SKM-1 (cell line): ENCODE measurements around the gene TNMD.
"Not testable (repeated sequence)": the region's sequence is repeated elsewhere in the genome, so short reads cannot be mapped to it uniquely, and the experiment has no call there.

ENCODE experiments used
- DNase-seq: peaks from one replicate; lab custom pipeline; 2025; ENCODE audit not compliant: unreplicated experiment; lab: John Stamatoyannopoulos, UW

TNMD gene

DNA sequence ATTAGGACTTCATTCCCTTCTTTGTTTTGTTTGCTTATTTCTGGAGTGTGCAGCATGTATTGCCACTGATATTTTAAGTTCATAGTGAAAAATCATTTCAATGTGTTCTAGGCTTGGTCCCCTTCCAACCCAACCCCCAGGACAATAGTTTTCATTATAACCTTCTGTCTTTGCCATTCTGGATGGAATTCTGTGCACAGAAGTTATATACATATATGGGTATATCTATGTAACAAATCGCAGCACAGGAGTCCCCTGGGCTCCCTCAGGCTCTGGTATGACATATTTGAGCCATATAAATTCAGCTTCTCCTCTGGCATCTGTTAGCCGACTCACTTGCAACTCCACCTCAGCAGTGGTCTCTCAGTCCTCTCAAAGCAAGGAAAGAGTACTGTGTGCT lies at the start of gene TNMD:
Gene TNMD, plus strand, starts transcription at position 326 of the 400 bp plus-strand sequence. CDS start 83 bp downstream, outside the sequence.
- no peak for DNase-seq

DNA sequence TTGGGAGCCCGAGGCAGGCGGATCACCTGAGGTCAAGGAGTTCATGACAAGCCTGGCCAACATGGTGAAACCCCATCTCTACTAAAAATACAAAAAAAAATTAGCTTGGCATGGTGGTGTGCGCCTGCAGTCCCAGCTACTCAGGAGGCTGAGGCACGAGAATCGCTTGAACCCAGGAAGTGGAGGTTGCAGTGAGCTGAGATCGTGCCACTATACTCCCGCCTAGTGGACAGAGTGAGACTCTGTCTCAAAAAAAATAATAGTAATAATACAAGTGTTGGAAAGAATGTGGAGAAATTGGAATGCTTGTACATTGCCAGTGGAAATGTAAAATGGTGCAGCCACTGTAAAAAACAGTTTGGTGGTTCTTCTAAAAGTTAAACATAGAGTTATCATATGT lies 19.2 kb upstream of the TNMD start:
- DNase-seq = not testable (repeated sequence)

DNA sequence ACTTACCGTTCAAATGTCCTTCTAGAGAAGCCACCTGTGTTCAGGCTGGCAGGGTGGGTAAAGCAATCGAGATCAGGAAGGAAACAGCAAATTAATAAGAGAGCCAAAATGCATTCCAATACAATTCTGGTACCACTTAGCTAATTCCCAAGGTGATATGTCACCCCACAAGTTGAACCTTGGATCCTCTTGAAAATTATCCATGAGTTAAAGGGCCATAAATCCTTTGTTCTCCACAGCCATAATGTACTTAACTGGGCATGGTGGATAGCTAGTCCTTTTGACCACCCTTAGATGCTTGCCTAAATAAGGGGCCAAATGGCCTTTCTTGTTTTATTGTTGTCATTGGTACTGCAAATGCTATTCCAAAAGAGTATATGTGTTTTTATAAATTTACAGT lies 2.0 kb downstream of the TNMD start:
- DNase-seq = no peak

DNA sequence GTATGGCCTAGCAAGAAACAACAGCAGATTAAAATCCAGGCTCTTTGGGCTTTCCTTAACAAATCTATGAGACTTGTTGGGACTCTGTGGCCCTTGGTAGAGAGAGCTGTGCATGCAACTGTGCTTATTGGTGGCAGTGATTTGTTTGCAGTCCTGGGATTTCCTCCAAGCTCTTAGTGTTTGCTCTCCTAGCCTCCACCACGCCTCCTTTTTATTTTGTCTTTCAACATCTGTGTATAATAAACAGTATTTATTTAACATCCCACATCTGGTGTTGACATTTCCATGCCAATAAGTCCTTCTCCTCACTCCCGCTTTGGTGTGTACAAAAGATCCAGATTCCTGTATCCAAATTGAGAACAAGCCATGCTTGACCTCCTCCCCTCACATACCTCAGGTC lies 3.1 kb downstream of the TNMD start:
- DNase-seq = no peak

DNA sequence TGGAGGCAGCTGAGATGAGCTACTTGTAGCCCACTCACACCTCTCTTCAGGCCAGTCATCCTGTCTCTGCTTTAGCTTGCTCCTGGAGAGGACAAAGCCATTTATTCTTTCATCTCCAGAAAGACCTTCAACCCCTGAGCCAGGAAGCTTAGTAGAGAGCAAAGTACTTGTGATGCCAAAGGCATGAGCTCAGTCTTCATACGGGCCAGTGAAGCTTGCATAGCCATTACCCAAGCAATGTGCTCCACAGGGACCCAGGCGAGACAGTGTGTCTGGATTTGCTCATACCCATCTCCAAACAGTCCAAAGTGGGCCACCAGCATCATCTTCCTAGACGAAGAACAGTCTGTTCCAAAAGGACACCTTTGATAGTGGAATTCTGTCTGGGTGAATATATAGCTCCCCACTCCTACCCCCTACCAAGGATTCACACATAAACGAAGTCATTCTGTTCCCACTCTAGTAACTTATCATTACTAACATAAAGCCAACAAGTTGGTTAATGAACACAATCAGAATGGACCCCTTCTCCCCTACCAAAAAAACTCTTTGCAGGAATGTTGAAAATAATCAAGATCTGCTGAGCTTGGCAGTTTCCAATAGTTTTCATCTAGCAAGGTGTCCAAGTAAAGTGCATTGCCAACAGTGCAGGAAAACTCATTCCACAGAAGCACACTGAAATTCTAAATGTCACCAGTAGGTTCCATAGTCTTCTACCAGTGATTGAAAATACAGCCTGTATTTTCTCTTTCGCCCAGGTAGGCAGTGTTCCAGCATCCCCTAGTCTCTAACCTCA lies 6.7 kb downstream of the TNMD start:
- no peak for DNase-seq

DNA sequence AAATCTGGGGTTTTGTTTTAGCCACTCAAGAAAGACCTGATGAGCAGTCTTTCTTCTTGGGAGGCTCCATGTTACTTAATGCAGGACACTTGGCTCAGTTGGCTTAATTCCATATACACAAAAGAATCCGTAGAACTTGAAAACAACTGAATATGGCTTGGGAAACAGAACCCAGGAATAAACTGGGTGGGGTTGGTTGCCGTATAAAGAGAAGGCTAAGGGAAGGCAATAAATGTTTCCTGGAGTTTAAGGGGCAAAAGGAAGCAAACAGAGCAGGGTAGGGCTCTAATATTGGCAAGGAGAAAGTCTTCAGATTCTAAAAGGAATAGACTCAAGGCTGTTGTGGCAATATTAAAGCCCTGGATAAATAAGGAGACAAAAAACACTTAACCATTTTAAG lies 8.4 kb downstream of the TNMD start:
- DNase-seq = no peak

DNA sequence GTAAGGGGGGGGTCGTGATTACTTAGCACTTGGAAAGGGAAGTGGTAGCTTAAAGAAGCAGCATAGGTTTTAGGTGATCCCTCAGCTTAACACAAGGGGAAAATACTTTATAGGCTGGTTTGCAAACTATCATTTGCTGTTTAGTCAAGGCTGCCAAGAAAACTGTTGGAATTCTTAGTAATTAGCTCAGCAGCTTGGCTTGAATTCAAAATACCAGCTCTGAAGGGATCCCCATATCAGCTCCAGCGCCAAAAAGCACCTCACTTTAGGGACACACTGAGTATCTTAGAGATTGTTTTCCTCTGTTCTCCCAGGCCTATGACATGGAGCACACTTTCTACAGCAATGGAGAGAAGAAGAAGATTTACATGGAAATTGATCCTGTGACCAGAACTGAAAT lies 8.8 kb downstream of the TNMD start:
- DNase-seq = no peak

DNA sequence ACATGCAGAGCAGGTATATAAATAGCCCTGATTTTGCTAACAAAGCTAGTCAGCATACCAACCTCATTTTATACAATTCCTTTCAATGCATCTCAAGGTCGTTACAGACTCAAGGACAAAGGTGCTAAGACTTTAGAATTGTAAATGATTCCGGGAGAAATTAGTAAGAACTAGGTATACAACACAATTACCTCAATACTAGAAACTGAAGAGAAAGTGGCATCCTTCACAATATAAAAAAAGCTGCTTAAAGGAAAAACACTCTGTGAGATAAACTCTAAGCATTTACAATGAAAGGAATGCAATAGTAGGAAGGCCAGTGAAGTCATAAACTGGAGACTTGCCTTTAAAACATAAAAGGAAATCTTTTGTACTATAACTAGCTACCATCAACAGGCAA lies 11.9 kb downstream of the TNMD start:
- no peak for DNase-seq

DNA sequence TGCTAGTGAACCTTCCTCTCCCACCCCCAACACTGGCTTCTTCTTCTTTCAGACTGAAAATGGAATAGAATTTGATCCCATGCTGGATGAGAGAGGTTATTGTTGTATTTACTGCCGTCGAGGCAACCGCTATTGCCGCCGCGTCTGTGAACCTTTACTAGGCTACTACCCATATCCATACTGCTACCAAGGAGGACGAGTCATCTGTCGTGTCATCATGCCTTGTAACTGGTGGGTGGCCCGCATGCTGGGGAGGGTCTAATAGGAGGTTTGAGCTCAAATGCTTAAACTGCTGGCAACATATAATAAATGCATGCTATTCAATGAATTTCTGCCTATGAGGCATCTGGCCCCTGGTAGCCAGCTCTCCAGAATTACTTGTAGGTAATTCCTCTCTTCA lies 14.7 kb downstream of the TNMD start:
- no peak for DNase-seq

DNA sequence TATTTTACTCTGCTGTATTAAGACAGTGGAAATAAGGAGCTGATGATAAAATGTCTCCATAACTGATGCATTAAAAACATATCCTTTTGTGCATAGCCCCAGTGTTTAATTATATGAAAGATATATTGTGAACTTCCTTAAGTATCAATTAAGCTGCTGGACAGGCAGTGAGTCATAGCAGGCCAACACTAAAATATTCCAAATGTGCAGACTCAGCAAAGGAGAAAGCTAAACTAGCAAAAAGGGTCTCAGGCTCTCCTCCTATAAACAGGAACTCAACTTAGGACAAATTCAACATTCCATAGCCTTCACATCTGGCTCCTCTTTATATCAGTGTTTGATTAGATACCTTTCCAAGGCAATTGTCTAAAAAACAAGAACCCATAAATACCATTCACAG lies 15.6 kb downstream of the TNMD start:
- no peak for DNase-seq

DNA sequence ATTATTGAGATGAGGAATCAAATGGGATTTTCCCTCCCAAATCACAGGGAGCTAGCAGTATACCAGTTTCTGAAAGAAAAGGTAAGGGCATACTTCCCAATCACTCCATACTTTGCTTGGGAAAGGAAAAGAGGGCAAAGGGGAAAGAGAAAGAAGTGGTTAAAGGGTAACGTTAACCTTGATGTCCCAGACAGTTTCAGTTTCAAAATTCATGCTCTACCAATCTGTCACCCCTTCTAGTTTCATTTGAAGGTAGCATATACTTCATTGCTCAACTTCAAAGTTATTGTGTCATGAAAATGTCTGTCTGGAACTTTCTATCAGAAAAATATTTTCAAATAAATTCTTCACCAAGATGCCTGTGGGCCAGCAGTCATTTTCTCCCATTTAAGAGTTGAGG lies 16.0 kb downstream of the TNMD start:
- DNase-seq = no peak

DNA sequence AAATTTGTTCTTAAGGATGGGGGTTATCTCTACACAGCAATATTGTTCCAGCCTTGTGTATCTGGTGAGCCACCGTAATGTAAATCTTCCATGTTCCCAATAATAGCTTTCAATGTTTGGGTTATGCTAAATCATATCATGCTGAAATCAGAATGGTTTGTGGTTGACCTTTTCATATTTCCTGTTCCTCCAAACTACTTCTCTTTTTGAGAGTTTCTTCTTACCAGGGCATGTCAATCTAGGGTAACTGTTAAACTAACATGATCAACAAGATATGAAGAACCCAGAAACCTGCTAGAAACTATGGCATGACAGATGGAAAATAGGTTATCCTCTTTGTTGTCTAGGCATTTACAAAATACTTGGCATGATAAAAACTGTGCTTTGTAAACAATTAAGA lies 22.0 kb downstream of the TNMD start:
- DNase-seq = no peak

DNA sequence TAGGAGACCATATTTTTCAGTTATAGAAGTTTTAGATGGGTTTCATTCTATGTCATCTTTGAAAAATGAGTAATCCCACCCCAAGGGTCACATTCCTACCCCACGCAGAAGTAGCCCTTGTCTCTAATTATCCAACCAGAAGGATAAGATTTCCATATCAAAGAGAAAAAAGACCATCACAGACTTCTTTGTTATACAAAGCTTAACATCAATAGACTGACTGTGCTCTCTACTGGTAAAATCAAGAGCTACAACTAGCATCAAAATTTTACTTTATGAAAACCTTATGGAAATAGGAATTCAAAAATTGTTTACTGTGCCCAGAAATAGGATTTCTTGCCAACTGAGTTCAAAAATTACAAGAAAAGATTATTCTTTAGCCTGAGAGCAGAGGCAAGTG lies 24.9 kb downstream of the TNMD start:
- no peak for DNase-seq

DNA sequence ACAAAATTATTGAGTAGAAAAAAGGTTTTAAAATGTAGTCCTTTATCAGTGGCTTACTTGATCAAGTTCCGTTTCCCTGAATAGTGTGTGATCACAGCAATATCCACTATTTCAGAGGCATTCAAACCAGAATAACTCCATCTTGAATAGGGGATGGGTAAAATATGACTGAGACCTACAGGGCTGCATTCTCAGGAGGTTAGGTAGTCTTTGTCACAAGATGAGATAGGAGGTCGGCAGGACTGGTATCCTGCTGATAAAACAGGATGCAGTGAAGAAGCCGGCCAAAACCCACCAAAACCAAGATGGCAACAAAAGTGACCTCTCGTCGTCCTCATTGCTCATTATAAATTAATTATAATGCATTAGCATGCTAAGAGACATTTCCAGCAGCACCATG lies 27.2 kb downstream of the TNMD start:
- DNase-seq = no peak

DNA sequence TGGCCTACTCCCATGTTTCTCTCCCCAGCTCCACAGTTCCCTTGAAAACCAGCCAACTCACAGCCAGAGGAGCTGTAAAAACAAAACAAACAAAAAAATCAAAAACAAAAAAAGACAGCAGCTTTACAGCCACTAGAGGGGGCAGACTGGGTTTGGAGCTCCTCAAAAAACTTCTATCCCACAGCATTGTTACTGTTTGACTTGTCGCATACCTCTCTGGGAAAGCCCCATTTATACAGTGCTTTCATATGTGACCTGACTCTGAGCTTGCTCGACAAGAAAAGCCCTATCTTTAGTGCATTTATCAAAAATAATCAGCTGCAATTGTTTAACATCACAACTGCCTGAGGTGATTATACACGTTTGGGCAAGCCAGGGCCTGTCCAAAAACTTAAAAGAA lies 30.3 kb downstream of the TNMD start:
- DNase-seq = no peak

DNA sequence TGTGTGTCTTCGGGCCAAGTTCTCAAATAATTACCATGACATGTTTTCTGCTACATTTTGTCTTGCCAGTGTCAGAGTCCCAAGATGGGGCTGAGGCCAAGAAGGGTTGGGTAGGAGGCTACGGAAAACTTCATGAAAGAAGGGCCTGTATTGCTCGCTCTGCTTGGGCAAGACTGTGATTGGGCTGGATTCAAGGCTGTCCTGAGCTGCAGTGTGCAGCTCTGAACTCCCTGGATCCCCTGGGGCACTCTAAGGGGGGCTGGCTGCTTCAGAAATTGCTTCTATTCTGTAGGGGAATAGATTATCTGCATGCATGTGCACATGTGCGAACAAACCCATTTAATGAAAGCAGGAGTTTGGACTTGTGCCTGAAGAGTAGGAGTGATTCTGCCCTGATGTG lies 38.3 kb downstream of the TNMD start:
- no peak for DNase-seq

DNA sequence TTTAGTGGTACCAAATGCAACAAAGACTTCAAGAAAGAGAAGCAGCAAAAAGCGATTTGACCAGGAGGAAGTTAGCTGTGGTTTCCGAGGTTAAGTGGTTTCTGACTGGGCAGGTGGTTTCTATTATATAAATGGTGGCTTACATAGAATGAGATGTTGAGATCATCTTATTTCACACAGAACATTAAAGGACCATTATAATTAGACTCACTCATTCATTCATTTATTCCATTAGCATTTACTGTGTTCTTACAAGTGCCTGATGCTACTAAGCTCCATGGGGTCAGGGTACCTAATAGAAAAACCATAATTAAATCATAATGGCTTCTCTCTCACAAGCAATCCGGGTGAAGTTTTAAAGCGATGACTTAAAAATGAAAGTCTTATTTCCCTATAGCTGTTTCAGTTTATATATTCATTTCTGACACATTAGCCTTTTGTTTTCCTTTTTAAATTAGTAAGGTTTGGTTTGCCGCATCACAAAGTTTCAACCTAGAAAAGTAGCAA lies 41.3 kb downstream of the TNMD start:
- DNase-seq = no peak

DNA sequence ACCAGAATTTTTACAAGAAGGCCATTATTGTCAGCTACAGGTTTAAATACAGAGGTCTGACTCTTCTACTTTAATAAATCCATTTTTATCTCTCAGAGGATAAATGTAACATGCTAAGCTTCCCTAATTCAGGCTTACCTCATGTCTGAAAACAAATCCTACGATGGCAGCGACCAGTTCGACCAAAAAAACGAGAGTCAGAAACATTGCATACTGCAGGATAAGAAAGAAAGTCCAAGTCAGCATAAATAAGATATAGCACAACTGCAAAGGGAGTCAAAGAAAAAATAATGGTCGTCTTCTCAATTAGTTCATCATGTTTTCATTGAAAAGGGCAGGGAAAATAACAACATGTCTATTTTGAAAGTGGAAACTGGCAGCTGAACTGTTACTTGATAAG lies 50.3 kb downstream of the TNMD start:
- DNase-seq = no peak

DNA sequence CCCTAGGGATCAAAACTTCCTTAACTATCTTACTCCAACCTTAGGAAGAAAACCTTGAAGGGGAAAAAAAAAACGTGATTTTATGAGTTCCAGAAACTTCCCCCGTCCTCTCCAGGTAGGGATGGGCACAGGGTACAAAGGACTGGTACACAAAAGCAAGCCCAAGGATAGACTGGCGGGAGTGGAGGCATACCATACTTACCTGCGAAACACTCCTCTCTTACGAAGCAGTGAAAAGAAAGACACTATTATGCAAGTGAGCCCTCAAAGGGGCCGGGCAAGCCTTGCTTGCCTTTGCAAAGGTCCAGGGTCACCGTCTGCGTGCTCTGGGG lies 51.2 kb downstream of the TNMD start:
- no peak for DNase-seq

DNA sequence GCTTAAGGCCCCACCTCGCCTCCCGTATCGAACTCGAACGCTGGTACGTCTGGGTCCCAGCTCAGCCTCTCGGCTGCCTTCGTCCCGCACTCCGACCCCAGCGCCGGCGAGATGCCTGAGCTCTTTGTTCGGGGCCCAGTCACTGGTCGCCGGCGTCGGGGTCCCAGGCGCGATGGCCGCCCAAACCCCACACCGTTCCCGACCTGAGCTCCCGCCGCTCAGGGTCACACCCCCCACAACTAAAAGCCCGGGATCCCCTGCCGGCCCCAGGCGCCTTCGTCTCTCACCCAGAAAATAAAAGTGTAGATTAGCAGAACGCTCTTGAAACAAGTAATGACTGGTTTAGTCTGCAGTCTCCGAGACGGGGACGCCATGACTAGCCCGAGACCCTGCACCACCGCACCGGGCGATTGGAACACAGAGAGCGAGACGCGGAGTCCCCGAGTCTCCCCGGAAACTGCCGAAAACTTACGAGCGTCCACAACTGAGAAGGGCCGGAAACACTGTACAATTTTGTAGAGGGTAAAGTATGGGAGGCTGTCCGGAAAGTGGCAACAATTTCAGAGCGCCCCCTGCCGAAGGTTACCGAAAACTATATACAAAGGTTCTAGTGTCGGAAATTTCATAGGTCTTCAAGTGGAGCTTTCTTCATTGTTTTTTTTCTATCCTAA lies 51.7 kb downstream of the TNMD start, which contains the start of gene TSPAN6:
Gene TSPAN6, minus strand, starts transcription at position 486 of the 671 bp plus-strand sequence. Its CDS starts 112 bp downstream, at position 374.
- DNase-seq = no peak

DNA sequence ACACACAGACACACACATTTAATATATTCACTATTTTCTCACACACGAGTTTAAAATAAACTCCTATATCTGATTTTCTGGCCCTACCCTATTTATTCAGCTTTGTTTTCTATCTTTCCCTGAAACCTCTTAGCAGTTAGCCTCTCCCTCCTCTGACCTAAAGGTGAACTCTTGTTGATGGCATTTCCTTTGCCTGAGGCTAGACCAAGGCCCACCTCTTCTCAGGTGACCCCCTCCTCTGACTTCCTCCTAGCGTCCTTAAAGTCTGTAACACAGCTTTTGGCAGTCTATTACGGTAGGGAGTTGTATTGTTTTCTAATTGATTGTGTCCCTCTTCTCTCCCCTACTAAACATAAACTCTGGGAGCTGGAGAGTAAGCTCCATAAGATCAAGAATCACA lies 57.6 kb downstream of the TNMD start:
- DNase-seq = no peak

DNA sequence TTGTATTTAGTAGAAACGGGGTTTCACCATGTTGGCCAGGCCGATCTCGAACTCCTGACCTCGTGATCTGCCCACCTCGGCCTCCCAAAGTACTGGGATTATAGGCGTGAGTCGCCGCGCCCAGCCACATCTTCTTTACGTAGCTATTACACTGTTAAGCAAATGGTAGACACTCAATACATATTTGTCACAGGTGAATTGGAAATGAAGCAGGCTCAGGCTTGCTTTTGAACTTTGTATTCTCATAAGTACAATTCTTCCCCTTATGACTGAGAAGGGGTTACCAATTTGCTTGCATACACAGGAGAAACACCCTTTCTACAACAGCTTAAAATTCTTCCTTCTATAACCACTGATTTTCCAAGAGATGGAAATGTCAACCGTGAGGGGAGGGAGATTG lies 58.5 kb downstream of the TNMD start:
- DNase-seq = no peak
